ENCODE data around the gene NCEH1. TPM values are rescaled to one million over a fixed set of nuclear protein-coding genes. Genes with fewer than 3 reads are reported as not detected.

The NCEH1 gene
- total RNA-seq, 4 donors from 2014 or later: 6.4 to 85.8 (median 12.1) TPM

DNA sequence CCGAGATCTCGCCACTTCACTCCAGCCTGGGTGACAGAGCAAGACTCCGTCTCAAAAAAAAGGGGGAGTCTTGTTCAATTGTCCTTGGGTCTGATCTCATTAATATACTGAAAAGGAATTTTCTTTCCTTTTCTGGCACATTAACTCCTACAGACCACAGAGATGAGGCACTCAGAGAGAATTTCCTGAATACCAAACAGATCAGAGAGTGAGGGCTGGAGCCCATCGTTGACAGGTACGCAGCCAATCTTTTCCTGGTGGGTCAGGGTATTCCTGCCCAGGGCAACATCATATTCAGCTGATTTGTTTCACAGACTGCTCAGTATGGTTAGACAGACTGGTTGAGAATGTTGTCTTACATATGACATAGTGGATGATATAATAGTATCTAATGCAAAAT is 104.8 kb downstream of the NCEH1 start:
- TF ChIP-seq, protein P1, sequence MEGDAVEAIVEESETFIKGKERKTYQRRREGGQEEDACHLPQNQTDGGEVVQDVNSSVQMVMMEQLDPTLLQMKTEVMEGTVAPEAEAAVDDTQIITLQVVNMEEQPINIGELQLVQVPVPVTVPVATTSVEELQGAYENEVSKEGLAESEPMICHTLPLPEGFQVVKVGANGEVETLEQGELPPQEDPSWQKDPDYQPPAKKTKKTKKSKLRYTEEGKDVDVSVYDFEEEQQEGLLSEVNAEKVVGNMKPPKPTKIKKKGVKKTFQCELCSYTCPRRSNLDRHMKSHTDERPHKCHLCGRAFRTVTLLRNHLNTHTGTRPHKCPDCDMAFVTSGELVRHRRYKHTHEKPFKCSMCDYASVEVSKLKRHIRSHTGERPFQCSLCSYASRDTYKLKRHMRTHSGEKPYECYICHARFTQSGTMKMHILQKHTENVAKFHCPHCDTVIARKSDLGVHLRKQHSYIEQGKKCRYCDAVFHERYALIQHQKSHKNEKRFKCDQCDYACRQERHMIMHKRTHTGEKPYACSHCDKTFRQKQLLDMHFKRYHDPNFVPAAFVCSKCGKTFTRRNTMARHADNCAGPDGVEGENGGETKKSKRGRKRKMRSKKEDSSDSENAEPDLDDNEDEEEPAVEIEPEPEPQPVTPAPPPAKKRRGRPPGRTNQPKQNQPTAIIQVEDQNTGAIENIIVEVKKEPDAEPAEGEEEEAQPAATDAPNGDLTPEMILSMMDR (IDR thresholded peaks at IDR 0.05; ENCODE audit: low read depth): no peak

- TF ChIP-seq, protein P1 (IDR thresholded peaks at IDR 0.05; ENCODE audit: low read depth): no peak
Observed at GRCh38 chr3:172604895-172605646, 105.8 kb downstream of the NCEH1 start.

DNA sequence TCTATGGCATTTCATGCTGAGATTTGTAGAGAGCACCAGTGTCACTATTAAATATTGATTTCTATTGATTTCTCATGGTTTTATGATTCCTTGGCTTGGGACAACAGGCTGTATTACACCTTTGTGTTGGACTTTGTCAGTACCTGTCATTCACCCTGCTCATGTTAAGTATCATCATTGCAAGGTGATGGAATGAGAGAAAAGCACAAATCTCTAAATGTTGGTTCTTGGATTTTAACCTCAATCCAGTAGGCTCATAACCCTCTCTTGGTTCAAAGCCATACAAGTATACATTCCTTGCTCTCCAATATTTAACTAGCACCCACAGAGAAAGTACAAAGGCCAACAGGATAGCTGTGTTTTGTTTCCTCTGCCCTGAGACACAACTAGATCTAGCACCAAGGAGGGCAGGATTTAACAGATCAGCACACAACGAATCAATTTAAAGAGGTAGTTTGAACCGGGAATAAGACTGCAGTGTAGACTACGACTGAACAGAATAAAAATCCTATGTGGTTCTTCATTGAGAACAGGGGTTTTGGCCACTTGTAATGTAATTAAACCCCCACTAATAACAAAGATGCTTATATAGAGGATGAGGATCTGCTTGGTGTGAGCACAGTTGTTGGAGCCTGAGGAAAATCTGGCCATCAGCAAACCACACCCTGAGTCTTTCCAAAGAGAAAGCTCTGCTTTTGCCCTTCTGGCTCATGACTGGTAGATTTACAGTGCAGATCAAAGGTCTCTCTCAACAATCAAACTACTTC is 109.6 kb downstream of the NCEH1 start:
- TF ChIP-seq, protein P1 (IDR thresholded peaks at IDR 0.05; ENCODE audit: low read depth): no peak

DNA sequence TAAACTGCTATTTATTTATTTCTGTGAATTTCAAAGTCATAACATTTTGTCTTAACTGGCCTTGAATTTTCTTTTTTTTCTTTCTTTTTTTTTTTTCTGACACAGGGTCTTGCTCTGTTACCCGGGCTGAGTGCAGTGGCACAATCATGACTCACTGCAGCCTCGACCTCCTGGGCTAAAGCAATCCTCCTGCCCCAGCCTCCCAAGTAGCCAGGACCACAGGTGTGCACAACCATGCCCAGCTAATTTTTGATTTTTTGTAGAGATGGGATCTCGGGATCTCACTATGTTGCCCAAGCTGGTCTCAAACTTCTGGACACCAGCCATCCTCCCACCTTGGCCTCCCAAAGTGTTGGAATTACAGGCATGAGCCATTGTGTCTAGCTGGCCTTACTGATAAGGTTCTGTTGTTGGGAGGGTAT is 110.2 kb downstream of the NCEH1 start:
- TF ChIP-seq, protein P1 (IDR thresholded peaks at IDR 0.05; ENCODE audit: low read depth): no peak

GRCh38 chr3:172598904-172599303 is 112.0 kb downstream of the NCEH1 start:
- TF ChIP-seq, protein P1 (IDR thresholded peaks at IDR 0.05; ENCODE audit: low read depth): no peak

DNA sequence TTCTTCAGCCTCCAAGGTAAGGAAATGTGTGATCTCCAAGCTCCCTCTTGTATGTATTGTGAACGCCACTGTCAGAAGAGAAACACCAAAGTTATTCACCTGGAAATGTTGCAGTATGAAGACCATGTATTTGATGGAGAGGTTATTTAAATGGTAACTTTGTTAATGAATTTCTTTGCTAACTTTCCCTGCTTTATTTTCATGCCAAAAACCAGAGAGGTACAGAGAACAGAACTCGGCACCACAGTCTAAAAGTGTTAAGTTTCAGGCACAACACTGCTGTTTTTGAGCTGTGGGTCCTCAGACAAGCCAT is 114.5 kb downstream of the NCEH1 start:
- TF ChIP-seq, protein P1 (IDR thresholded peaks at IDR 0.05; ENCODE audit: low read depth): no peak

GRCh38 chr3:172595664-172596393 is 115.0 kb downstream of the NCEH1 start:
- TF ChIP-seq, protein P1 (IDR thresholded peaks at IDR 0.05; ENCODE audit: low read depth): no peak

Data from subcutaneous adipose tissue (tissue), 4 donors.